Fibroblast of lung (primary cell): ENCODE measurements around the gene PRSS36. TPM values are rescaled to one million over a fixed set of nuclear protein-coding genes. Genes with fewer than 3 reads are reported as not detected.
"Not testable (repeated sequence)": the region's sequence is repeated elsewhere in the genome, so short reads cannot be mapped to it uniquely, and the experiment has no call there.

ENCODE experiments used
- DNase-seq, 2 donors: peaks; one replicate each; pipeline versions ENCODE4 v3.0.0 to v3.0.0-alpha.2; 2010; ENCODE audit warnings: low read depth in 2 of 2
- H2AFZ ChIP-seq: 2 replicates; pipeline ENCODE4 v1.5.1; 2012; ENCODE audit warnings: low read length, control low read depth, inconsistent platforms
- H3K27ac ChIP-seq: 2 replicates; pipeline ENCODE4 v1.5.1; 2011; ENCODE audit warnings: low read length, control low read depth; ENCODE audit not compliant: insufficient read depth
- H3K27me3 ChIP-seq: 2 replicates; pipeline ENCODE4 v1.5.1; 2011; ENCODE audit warnings: mild to moderate bottlenecking, low read length; ENCODE audit not compliant: control insufficient read depth, insufficient read depth
- H3K36me3 ChIP-seq: 2 replicates; pipeline ENCODE4 v1.5.1; 2011; ENCODE audit warnings: low read length; ENCODE audit not compliant: control insufficient read depth, insufficient read depth
- H3K4me1 ChIP-seq: 2 replicates; pipeline ENCODE4 v1.5.1; 2011; ENCODE audit warnings: low read length; ENCODE audit not compliant: control insufficient read depth, insufficient read depth; ENCODE audit errors: extremely low read depth
- H3K4me2 ChIP-seq: 2 replicates; pipeline ENCODE4 v1.5.1; 2011; ENCODE audit warnings: low read length, control low read depth; ENCODE audit not compliant: insufficient read depth; ENCODE audit errors: extremely low read depth
- H3K4me3 ChIP-seq, 4 experiments: fragments of 200-600 bp in 1 of 4; sonication (generic) in 1 of 4; replicated peaks in 1 of 4; 2 replicates each; pipeline ENCODE4 v1.5.1; 2011 to 2016; ENCODE audit warnings: low read length in 4 of 4, low read depth in 3 of 4, mild to moderate bottlenecking in 3 of 4, control low read depth in 2 of 4, inconsistent platforms in 1 of 4, mixed read lengths in 1 of 4; ENCODE audit not compliant: insufficient read depth in 1 of 4; ENCODE audit errors: control extremely low read depth in 1 of 4
- H3K79me2 ChIP-seq: 2 replicates; pipeline ENCODE4 v1.5.1; 2012; ENCODE audit warnings: mild to moderate bottlenecking, low read length, inconsistent platforms; ENCODE audit not compliant: control insufficient read depth, insufficient read depth
- H3K9ac ChIP-seq: 2 replicates; pipeline ENCODE4 v1.5.1; 2011; ENCODE audit warnings: mild to moderate bottlenecking, low read length, control low read depth; ENCODE audit not compliant: insufficient read depth
- H3K9me3 ChIP-seq: 2 replicates; pipeline ENCODE4 v1.5.1; 2012; ENCODE audit warnings: low read depth, low read length; ENCODE audit not compliant: control insufficient read depth, insufficient read depth
- H4K20me1 ChIP-seq: 2 replicates; pipeline ENCODE4 v1.5.1; 2011; ENCODE audit warnings: low read length; ENCODE audit not compliant: control insufficient read depth, insufficient read depth; ENCODE audit errors: extremely low read depth
- CTCF ChIP-seq, 2 donors: IDR thresholded peaks in 1 of 2; conservative IDR thresholded peaks in 1 of 2; 1 replicate in 1 of 2; 2 replicates in 1 of 2; pipeline ENCODE4 v1.5.1; 2011 to 2012; ENCODE audit warnings: low read length in 2 of 2, control low read depth in 1 of 2, inconsistent platforms in 1 of 2, low read depth in 1 of 2, mild to moderate bottlenecking in 1 of 2
- EZH2 ChIP-seq: IDR thresholded peaks from 2 replicates; pipeline ENCODE4 v1.5.1; 2012; ENCODE audit warnings: low read length, control low read depth, mild to moderate bottlenecking; ENCODE audit errors: missing control alignments
- polyA plus RNA-seq, 2 donors: library from polyadenylated mRNA; depleted of rRNA in 1 of 2; stranded (reverse) in 1 of 2; unstranded in 1 of 2; fragments of >200 nt; gene quantifications; 2 replicates each; pipeline ENCODE4 v1.2.1, GENCODE V29; 2011 to 2012; ENCODE audit warnings: missing spikeins in 1 of 2
- total RNA-seq: library from RNA; depleted of rRNA; stranded (reverse); fragments of >200 nt; gene quantifications from 2 replicates; pipeline ENCODE4 v1.2.1, GENCODE V29; 2014

The PRSS36 gene
- total and polyA plus RNA-seq, 2 donors (not counting 1 experiment from before 2014, with no cell fraction given), result 0.10 to 0.17 TPM

GRCh38 chr16:31145398-31145990 lies 4.4 kb downstream of the PRSS36 start:
- H3K27ac ChIP-seq, result no peak overlapping the region
- DNase-seq, result no peak
- TF ChIP-seq CTCF (conservative IDR thresholded peaks at IDR 0.05 in 1 of 2, IDR thresholded peaks at IDR 0.05 in 1 of 2; ENCODE audit: low read depth in 1 of 2, low read length in 2 of 2) (no peak), EZH2 (no peak)

DNA sequence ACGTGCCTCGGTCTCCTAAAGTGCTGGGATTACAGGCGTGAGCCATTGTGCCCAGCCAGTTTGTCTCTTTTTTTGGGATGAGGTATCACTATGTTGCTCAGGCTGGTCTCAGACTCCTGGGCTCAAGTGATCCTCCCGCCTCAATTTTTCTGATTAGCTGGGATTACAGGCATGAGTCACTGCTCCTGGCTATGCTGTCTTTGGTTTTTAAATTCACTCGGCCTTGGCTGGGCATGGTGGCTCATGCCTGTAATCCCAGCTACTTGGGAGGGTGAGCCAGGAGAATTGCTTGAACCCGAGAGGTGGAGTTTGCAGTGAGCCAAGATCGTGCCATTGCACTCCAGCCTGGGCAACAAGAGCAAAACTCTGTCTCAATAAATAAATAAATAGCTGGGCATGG lies 5.4 kb downstream of the PRSS36 start:
- peaks cover 23% of the 10 kb centered on the region for H3K27me3 ChIP-seq
- H3K79me2 ChIP-seq, H3K4me3 ChIP-seq, H3K4me1 ChIP-seq, H3K9ac ChIP-seq, H4K20me1 ChIP-seq, H3K4me2 ChIP-seq, H2AFZ ChIP-seq, H3K27ac ChIP-seq, H3K9me3 ChIP-seq, H3K36me3 ChIP-seq: not testable (repeated sequence)
- peak in 1 of 2 donors; percentile 16 for DNase-seq

More at GRCh38 chr16:31145398-31145990, 4.4 kb downstream of the PRSS36 start:
- H3K27me3 ChIP-seq, result peaks cover 27% of the 10 kb centered on the region
- no peaks in the 10 kb centered on the region for H3K36me3 ChIP-seq
- H4K20me1 ChIP-seq, result no peaks in the 10 kb centered on the region
- no peak overlapping the region for H2AFZ ChIP-seq
- no peak overlapping the region for H3K4me2 ChIP-seq
- no peaks in the 10 kb centered on the region for H3K9me3 ChIP-seq
- no peak overlapping the region for H3K4me3 ChIP-seq
- peaks cover 7% of the 10 kb centered on the region for H3K4me1 ChIP-seq
- no peak overlapping the region for H3K9ac ChIP-seq
- no peaks in the 10 kb centered on the region for H3K79me2 ChIP-seq

- no peak overlapping the region for H3K9ac ChIP-seq
- H3K36me3 ChIP-seq, result no peaks in the 10 kb centered on the region
- H2AFZ ChIP-seq, result no peak overlapping the region
- no peak overlapping the region for H3K4me3 ChIP-seq
- no peaks in the 10 kb centered on the region for H3K9me3 ChIP-seq
- TF ChIP-seq CTCF (conservative IDR thresholded peaks at IDR 0.05 in 1 of 2, IDR thresholded peaks at IDR 0.05 in 1 of 2; ENCODE audit: low read depth in 1 of 2, low read length in 2 of 2), result no peak
- TF ChIP-seq EZH2, result no peak
- peaks cover 7% of the 10 kb centered on the region for H3K4me1 ChIP-seq
- no peaks in the 10 kb centered on the region for H4K20me1 ChIP-seq
- H3K79me2 ChIP-seq, result no peaks in the 10 kb centered on the region
- H3K4me2 ChIP-seq, result no peak overlapping the region
- no peak overlapping the region for H3K27ac ChIP-seq
- no peak for DNase-seq
- peaks cover 21% of the 10 kb centered on the region for H3K27me3 ChIP-seq
Measured at GRCh38 chr16:31143694-31144148, 6.1 kb downstream of the PRSS36 start.
